NK-92 (cell line): Measurements from ENCODE around the gene SLIT1.

ENCODE experiments used
- DNase-seq: peaks from one replicate; lab custom pipeline; 2025; ENCODE audit not compliant: unreplicated experiment; lab: John Stamatoyannopoulos, UW

Gene SLIT1

DNA sequence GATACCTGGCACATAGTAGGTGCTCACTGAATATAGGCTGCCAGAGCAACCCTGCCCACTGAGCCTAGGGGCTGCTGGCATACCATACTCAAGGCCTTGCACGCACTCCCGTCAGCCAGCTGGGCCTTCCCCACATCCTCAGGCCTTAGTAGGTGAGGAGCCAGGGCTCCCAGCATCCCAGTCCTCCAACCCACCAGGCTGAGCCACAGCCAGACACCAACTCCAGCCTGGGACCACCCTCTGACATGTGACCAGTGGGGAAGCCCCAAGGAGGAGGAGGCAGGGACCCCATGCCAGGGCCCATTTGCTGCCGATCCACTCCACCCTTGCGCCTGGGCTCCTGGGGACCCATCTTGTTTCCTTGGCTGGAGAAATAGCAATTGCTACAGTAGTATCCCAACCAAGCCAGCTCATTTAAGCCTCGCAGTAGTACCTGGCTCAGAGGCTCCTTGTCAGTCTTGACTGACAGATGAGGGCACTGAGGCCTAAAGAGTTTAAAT is 11.4 kb downstream of the SLIT1 start:
- no peak for DNase-seq

DNA sequence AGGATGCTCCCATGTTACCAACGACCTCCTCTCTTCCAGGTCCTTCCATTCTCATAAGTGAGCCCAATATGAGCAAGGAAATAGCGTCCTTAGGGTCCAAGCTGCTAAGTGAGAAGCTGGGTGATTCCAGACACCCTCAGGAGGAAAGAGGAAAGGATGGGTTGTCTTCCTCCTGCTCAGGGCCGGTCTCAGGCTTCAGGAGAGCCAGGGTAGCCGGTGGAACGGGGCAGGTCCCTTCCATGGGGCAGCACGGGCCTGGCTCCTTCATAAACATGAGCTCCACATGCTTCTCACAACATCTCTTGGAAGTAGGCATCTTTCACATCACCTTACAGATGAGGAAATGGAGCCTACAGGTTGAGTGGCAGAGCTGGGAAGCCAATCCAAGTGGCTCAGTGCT is 12.7 kb downstream of the SLIT1 start:
- no peak for DNase-seq

DNA sequence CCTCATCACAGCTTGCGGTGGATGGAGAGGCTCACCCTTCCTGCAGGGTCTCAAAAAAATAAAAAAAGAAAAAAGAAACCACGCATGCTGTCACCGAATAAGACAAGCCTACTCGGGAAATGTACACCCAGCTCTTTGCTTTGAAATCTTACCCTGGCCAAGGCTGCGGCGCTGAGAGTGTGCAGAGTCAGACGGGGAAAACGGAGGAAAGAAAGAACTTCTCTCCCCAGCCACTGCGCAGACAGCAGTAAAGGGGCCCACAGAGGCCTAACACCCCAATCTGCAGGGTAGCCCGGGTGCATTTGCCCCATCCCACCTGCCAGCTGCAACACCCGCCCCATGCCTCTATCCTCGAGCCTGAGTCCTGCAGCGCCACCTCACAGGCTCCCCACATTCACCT is 14.8 kb downstream of the SLIT1 start:
- no peak for DNase-seq

DNA sequence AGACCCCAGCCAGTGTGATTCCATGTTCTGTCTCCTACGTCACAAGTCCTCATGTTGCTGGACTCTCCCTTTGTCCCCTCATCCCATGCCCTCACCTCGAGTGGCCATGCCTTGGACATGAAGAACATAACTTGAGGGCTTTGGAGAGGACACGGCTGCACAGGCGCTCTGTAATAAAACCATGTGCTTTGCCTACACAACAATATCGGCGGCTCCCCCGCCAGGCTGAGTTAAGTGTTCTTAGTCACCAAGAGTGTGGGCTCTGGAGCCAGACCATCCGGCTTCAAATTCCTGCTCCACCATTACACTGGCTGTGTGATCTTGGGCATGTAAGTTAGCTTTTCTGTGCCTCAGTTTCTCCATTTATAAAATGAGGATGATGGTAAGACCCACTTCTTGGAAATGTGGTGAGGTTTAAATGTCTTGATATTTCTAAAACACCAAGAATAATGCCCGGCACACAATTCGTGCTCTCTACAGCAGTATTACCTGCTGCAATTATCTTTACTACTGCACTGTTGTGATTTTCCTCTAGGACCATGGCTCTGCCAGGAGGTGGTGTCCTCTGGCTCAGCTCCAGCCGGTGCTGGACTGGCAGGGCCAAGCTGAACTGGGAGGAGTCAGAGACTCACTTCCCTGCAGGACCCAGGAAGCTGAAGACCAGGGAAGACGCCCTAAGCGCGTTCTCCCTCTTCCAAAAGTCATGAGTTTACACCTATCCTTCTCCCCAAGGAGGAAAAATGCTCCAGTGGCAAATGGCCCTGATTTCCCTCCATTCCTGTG is 15.7 kb downstream of the SLIT1 start:
- no peak for DNase-seq

DNA sequence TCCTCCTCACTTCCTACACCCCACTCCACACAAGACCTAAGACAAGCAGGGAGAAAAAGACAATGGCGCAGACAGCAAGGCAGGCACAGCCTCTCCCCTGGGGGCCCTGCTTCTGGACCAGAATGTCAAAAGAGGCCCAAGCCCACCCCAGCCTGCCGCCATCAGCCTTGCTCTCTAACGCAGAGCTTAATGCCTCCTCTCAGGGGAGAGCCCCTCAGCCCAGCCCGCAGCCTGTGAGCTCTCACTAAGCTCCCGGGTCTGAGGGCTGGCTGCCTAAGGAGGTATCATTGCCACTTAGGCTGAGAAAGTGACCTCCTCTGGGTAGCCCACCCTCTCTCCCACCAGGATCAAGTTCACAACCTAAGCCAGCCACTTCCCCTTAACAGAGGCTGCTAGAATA is 16.7 kb downstream of the SLIT1 start:
- no peak for DNase-seq

DNA sequence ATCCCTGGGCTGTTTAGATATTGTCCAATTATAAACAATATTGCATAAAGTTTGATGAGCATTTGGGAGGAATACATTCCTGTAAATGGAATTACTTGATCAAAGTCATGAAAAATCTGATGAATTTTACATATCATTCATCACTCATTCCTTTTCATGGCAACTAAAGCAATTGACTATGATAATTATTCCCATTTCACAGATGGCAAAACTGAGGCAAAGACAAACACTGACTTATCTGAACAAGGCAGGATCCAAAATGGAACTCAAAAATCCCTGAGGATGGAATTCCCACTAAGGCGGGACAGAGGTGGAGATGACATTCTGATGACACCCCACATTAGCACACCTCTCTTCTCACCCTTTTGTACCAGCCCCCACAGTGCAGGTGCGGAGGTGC is 17.1 kb downstream of the SLIT1 start:
- DNase-seq = no peak

DNA sequence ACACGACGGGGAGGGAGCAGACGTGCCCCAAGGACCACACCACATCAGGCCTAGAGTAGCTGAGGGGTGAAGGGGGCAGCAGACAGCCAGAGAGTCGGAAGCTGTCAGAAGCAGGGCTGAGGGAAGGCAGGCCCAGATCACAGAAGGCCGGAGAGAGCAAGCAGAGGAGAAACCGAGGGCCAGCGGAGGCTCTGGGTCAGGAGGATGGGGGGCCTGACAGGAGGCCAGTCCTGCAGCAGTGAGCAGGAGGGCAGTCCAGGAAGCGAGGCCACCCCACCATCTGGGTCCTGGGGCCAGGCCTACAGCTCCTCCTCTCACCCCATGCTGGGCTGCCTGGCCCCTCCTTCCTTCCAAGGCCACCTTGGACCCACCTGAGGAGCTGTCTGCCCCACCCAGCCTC is 20.3 kb downstream of the SLIT1 start:
- DNase-seq = no peak

DNA sequence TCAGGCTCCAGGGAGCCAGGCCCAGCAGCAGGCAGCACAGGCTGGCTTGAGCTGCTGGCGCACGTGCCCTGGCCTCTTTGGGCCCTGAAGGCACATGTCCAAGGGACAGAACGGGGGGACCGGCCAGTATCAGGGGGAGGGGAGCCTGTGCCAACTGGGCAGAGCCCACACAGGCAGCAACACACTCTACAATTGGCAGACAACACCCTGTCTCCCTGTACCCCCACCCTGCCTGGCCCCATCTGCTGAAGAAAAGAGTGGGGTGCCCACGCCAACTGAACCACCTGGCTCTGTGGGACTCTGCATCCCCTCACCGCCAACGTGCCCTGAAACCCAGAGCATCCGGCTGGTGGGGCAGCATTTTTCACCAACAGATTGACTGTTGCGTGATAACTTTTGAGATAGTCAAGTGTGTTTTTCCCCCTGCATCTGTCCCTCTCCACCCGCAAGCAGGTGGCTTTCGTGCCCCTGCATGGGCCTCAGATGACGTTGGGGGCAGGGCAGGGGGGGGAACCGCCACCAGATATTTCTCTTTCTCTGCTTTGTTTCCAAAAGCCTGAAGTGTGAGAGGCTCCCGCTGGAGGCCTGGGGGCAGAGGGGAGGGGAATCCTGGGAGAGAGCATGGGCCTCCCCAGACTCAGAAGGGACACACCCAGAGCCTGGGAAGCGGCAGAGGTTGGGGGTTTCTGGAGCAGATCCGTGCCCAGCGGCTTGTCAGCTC is 21.8 kb downstream of the SLIT1 start:
- DNase-seq = no peak

DNA sequence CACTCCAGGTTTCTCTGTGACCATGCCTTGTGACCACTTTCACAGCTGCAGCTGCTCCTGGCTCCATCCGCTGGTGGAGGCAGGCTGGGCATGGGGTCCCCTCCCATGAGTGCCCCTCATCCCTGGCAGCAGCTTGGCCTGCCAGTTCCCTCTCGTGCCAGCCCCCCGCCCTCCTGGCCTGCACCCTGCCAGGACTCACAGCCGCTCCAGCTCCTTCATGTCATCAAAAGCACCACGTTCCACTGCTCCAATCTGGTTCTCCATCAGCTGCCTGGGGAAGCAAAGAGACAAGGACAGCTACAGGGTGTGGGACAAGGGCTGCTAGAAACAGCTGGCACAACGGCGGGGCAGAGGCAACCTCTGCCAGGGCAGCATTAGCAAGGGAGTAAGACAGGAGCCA is 22.6 kb downstream of the SLIT1 start:
- DNase-seq = no peak

DNA sequence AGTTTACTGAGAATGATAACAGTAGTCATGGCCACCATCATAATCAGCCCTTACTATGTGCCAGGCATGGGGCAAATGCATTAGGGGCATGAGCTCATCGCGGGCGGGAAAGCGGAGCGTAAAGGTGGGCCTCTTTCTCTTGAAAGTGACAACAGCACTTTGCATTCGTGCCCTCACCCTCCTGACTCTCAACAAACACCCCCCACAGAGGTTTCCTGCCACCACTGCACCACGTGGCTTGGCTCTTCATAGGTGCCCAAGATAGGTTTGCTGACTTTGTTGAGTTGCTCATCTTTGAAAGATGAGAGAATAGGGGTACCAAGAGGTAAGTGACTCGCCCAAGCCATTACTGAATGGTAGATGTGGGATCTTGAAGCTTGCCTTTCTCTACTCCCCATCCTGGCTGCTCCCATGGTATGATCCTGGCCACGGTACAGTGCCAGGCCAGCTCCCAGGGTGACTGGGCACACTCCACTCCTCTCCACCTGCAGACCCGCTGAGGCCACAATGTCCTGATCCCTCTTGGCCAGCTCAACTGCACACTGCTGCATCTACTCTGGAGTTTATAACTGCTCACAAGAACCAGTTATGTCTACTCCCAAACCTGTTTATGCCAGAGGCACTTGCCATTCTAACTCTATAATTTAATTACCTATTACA is 26.0 kb downstream of the SLIT1 start:
- no peak for DNase-seq

DNA sequence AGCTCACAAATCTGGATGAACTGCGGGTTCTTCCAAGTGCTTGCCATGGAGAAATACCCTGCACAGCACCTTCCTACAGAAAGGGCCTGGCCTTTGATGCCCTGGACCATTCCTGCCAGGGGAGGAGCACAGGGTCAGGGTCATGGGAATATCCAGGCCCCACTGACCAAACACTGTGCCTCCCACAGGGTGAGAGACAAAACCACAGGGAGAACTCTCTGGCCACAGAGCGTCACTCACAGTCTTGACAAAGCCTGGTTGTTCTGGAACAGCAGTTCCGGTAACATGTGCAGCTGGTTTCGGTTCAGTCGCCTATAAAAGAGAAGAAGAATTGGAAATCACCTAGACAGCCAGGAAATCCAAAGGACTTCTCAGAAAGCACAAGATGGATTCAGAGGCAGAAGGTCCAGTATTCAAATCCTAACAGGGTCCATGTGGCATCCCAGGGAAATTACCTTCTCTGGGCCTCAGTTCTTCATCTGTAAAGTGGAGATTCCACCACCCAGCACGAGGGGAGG is 28.1 kb downstream of the SLIT1 start:
- DNase-seq = no peak

DNA sequence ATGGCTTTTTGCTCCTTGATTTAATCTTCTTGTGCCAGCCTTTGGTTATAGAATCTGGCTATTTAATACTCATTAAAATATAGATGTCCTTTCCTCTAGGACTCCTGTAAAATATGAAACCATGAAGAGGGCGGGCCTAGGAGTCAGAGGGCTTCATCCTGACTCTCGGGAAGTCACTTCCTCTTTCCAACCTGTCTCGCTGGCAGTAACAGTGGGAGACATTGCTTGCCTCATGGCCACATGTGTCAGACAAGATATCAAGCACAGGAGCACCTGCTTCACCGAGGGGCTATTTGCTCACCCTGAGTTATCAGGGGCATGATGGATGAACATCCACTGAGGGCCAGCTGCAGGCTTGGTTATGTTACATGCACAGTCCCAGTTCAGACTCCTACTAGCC is 31.0 kb downstream of the SLIT1 start:
- DNase-seq = no peak

DNA sequence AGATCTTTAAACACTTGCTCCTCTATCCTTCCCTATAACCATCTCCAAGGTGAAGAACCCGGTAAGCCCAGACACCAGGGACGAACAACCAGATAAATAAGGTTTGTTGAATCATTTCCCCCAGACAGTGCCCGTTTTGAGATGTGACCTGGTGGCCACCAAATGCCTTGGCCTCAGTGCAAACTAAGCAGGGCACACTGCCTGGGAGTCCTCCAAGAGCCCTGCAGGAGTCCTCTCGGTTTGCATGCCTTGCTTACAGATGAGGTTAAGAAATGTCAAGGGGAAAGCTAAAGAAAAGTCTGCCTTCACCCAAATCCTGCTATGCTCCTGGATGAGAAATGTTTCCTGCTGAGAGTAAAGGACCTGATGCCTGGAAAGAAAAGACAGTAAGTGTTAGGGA is 31.6 kb downstream of the SLIT1 start:
- no peak for DNase-seq

DNA sequence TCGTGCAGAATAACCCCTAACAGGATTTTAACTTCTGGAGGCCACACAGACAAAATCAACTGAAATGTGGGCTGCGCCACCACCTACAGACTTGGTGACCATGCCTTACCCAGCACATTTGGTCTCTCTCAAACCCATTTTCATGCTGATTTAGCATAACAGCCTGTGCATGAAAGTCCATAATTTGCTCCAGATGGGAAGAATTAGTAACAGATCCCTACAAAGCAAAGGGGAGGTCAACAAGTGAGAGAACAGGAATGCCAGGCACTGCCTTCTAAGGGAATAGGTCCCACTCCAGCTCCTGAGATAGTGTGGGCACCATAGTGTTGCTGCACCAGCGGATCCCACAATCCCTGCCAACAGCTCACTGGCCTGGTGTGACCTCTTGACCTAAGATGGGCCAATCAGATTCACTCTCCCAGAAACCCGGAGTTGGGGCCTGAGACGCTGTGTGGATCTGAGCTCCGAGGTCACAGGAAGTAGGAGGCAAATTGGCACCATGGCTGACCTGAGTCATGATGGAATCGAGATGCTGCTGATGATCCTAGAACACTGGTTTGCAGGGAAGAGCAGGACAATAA is 32.4 kb downstream of the SLIT1 start:
- DNase-seq = no peak

DNA sequence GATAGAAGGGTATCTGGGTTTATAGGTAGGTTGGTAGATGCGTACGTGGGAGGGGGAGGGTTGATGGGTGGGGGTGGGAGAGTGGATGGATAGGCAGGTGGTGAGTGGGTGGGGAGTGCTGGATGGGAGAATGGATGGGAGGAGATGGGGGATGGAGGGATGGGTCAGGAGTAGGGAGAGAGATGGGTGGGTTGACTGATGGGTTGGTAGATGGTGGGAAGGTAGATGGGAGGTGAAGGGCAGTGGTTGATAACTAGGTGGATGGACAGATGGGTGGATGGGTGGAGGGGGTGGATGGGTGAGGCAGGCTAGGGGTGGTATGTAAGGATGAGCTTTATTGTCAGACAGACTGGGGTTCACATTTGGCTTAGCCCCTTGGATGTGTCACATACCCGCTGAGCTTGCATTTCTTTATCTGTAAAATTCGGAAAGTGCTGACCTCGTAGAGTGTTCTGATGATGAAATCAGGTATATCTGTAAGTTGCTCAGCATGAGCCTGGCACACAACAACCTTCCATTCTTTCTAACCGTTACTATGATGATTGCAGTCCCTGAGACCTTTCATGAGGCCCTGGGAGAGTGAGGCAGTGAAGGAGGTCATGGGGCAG is 34.3 kb downstream of the SLIT1 start:
- no peak for DNase-seq

DNA sequence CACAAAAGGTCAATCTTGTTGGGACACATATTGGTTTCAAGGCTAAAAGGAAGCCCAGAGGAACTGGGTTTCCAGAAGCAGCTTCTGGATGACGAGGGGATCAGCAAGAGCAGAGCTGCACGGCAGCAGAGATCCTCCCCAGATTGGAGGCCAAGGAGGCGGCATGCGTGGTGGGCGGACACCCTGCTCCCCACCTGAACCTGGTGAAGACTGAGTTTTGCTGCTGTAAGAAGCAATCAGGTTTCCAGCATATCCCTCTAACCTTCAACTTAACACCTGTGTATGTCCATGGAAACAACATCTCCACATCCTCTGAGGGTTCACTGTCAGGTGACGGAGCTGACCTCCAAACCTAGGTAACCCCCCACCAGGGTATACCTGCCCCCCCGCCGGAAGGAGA is 35.1 kb downstream of the SLIT1 start:
- no peak for DNase-seq

DNA sequence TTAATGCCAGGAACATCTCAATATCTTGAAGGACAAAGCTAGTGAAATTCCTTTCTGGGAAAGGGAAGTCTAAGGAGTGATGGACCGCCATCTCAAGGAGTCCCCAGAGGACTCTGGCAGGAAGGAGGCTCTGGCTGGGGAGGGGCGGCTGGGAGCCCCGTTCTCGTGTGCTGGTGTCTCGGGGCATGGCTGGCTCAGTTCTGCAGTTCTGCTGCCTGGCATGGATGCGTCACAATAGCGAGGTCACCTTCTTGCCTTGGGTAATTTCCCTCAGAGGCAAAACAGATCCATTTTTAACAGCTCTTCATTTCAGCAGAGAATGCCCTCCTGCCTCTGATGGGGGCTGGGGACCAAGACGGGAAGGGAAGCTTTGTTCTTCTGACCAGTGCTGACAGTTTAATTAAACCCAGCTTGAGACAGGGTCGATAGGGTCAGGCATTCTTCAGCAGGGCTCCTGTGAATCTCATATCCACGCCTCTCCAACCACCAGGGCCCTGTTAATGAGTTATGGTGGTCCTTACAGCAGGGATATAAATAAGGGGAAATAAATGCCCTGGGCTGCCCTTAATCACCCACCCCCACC is 35.7 kb downstream of the SLIT1 start:
- no peak for DNase-seq

DNA sequence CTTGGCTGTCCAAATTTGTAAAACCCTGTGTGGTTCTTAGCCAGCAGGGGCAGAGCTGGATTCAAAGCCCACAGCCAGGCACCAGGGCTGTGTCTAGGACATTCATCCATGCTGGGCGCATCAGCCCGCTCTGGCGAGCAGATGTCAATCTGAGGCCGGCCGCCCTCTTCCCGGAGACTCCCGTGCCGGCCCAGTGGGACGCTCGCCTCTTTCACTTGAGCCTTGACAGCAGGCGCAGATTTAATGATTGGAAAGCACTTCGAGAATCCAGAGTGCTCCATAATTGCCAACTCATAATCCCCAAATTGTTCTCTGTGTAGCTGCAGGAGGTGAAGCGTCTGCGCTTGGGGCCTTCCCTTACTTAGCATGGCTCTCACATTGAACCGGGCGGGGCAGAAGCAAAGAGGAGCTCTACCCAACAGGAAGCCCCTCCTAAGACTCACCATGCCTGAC is 36.7 kb downstream of the SLIT1 start:
- no peak for DNase-seq

DNA sequence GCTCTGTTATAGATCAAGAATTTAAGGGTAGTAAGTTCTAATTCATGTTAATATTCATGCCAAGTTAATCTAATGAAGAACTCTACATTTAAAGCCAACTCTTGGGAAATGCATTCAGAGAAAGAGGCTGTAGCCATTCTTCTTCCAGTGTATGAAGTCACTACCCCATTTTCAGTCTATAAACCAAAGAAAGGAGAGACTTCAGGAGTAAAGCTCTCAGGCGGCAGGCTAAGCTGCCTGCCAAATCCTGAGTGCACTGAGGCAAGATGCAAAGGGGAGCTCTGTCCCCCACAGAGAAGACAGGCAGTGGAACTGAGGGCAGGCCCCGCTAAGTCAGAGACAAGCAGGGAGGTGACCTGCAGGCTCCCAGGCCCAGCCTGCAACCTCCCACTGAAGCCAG is 41.5 kb downstream of the SLIT1 start:
- no peak for DNase-seq

DNA sequence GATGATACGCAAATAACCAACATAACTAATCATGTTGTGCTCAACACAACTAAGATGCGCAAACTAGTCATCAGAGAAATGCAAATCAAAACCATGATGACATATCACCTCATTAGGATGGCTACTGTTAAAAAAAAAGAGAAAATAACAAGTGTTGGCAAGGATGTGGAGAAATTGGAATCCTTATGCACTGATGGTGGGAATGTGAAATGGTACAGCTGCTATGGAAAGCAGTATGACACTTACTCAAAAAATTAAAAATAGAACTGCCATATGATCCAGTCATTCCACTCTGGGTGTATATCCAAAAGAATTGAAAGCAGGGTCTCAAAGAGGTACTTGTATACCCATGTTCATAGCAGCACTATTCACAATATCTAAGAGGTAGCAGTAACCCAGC is 42.9 kb downstream of the SLIT1 start:
- no peak for DNase-seq
